Measurements from ENCODE around the gene PLEKHN1. TPM values are rescaled to one million over a fixed set of nuclear protein-coding genes. Genes with fewer than 3 reads are reported as not detected.
A peak's percentile ranks its signal among the peaks of the same experiment; 100 is the strongest.

Gene PLEKHN1
- total and polyA plus RNA-seq, 2 donors (not counting 3 experiments of a cell fraction or from before 2014, with no cell fraction given): 0.29 to 0.88 TPM

DNA sequence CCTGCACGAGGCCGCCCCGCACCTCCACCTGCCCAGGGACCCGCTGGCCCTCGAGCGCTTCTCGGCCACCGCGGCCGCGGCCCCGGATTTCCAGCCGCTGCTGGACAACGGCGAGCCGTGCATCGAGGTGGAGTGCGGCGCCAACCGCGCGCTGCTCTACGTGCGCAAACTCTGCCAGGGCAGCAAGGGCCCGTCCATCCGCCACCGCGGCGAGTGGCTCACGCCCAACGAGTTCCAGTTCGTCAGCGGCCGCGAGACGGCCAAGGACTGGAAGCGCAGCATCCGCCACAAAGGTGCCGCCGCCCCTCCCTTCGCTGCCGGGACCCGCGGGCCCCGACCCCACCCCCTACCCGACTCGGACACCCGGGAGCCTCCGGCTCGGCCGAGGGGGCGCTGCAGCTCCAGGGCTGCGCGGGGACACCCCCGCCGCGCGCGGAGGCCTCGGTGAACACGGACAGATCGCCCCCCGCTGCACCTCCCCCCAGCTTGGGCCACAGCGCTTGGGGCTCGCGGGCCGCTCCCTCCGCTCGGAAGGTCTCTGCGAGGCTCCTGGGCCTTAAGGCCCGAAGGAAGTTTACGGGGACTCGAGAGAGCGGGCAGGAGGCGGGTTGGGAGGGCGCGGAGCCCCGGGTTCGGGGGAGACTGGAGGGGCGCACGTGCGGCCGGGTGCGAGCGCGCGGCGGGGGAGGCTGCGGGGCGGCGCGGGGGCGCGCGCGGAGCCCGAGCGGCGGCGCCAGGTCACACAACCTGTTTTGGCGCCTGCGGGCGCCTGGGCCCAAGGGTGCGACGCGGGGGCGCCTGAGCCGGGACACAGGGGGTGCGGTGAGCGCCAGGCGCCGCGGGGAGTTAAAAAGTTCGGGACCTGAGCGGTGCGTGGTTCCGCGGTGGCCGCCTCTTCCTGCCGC lies 41.4 kb upstream of the PLEKHN1 start:
- Histone ChIP-seq H3K36me3 (ENCODE audit: control insufficient read depth in 2 of 2, extremely low read depth in 1 of 2, insufficient read depth in 2 of 2, low read length in 2 of 2) (no peaks in the 10 kb centered on the region), H3K27ac (ENCODE audit: insufficient read depth, low read depth, low read length) (no peak overlapping the region), H3K27me3 (ENCODE audit: control insufficient read depth in 2 of 2, insufficient read depth in 2 of 2, low read length in 2 of 2) (peaks cover 20 to 27% of the 10 kb centered on the region in 2 experiments), H3K9ac (replicated peaks; ENCODE audit: extremely low read depth, insufficient read depth, low read length) (no peak overlapping the region), H4K20me1 (replicated peaks; ENCODE audit: control insufficient read depth, extremely low read depth, insufficient read depth, low read length) (no peaks in the 10 kb centered on the region), H3K79me2 (ENCODE audit: control insufficient read depth, insufficient read depth, low read length) (no peaks in the 10 kb centered on the region), H3K9me1 (replicated peaks; ENCODE audit: control insufficient read depth, extremely low read depth, insufficient read depth, low read length) (no peaks in the 10 kb centered on the region), H3K4me1 (ENCODE audit: control insufficient read depth, extremely low read depth, insufficient read depth, low read length) (no peaks in the 10 kb centered on the region), H2AFZ (ENCODE audit: low read depth, low read length) (no peak overlapping the region), H3K4me2 (ENCODE audit: insufficient read depth, low read length) (no peak overlapping the region), H3K9me3 (replicated peaks; ENCODE audit: control insufficient read depth, insufficient read depth, low read length) (no peaks in the 10 kb centered on the region), H3K4me3 (replicated peaks in 1 of 3; ENCODE audit: insufficient read depth in 1 of 3, low read depth in 1 of 3, low read length in 3 of 3) (peak overlapping the region in 1 of 3 experiments; percentile 3)
- no peak for FAIRE-seq
- BruUV-seq (replicated peaks): no TSS peak
- ChIA-PET POLR2A (no interaction called here), CTCF (interaction anchor here (1.4 kb wide), 1 partner anchor 13 kb away, joined by 4 read pairs; no protein-coding TSS in a partner anchor)
- intact Hi-C loops (cut with micrococcal nuclease): loop anchor here (5.0 kb wide), 1 partner anchor 32 kb away; the partner anchor contains the start of gene NOC2L
- dilution Hi-C loops (cut with MboI; ENCODE audit: extremely low pct_ligation_motif_present, low sequenced_read_pairs): no loop called here
- DNase-seq (ENCODE audit: low read depth, low spot score): peak; percentile 15
- TF ChIP-seq EZH2 (IDR thresholded peaks at IDR 0.05; ENCODE audit: borderline replicate concordance, low read depth, low read length, severe bottlenecking) (peak; percentile 96), POLR2A (IDR thresholded peaks at IDR 0.05; ENCODE audit: low read depth, low read length) (no peak)
- TF ChIP-seq, protein P1, sequence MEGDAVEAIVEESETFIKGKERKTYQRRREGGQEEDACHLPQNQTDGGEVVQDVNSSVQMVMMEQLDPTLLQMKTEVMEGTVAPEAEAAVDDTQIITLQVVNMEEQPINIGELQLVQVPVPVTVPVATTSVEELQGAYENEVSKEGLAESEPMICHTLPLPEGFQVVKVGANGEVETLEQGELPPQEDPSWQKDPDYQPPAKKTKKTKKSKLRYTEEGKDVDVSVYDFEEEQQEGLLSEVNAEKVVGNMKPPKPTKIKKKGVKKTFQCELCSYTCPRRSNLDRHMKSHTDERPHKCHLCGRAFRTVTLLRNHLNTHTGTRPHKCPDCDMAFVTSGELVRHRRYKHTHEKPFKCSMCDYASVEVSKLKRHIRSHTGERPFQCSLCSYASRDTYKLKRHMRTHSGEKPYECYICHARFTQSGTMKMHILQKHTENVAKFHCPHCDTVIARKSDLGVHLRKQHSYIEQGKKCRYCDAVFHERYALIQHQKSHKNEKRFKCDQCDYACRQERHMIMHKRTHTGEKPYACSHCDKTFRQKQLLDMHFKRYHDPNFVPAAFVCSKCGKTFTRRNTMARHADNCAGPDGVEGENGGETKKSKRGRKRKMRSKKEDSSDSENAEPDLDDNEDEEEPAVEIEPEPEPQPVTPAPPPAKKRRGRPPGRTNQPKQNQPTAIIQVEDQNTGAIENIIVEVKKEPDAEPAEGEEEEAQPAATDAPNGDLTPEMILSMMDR (IDR thresholded peaks at IDR 0.05; ENCODE audit: extremely low read depth in 1 of 2, insufficient read depth in 1 of 2, low read depth in 1 of 2, low read length in 2 of 2): no peak

All from endothelial cell of umbilical vein (primary cell).